HG03520 (cell line): ENCODE results near the gene MCUB.
A peak's percentile ranks its signal among the peaks of the same experiment; 100 is the strongest.
"Not testable (repeated sequence)": the region's sequence is repeated elsewhere in the genome, so short reads cannot be mapped to it uniquely, and the experiment has no call there.

Experiments
- ATAC-seq: cut with Tn5 transposase; IDR thresholded peaks from one replicate; pipeline ENCODE4 v1.9.1; 2021; ENCODE audit warnings: mild to moderate bottlenecking, moderate library complexity; ENCODE audit not compliant: unreplicated experiment

The MCUB gene

DNA sequence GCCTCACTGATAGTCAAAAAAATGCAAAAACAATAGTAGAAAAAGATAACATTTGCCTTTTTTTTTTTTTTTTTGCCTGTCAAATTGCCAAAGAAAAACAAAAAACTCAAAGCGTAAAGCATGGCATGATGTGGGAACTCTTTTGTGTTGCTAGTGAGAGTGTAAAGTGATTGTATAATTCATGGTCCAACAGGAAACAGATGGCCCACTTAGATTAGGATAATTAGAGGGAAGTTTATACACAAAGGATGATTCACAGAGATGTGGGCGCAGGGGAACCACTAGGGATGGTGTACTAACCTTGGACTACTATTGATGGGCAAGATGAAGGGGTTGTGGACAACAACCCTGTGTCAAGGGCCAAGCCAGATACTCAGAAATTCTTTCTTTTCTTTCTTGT lies 16.4 kb downstream of the MCUB start:
- ATAC-seq: no peak

DNA sequence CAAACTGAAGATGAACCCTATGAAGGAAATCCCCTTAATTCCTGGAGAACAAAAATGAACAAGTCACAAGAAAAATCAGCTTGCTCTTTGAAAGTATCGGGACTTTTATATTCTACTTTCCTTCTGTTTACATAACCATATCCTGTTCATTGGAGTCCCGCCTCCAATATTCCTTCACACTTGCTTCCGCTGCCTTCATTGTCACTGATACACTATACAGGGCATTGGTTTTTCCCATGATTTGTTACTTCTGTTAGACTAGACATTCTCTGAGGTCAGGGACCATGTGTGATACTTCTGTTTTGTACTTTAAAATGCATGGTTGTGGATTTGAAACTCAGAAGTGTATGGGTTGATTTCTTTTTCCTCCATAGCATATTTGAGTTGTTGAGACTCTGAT lies 18.8 kb downstream of the MCUB start:
- ATAC-seq: no peak

DNA sequence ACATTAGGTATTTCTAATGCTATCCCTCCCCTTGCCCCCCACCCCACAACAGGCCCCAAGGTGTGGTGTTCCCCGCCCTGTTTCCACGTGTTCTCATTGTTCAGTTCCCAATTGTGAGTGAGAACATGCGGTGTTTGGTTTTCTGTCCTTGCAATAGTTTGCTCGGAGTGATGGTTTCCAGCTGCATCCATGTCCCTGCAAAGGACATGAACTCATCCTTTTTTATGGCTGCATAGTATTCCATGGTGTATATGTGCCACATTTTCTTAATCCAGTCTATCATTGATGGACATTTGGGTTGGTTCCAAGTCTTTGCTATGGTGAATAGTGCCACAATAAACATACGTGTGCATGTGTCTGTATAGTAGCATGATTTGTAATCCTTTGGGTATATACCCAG lies 20.0 kb downstream of the MCUB start:
- ATAC-seq: not testable (repeated sequence)

DNA sequence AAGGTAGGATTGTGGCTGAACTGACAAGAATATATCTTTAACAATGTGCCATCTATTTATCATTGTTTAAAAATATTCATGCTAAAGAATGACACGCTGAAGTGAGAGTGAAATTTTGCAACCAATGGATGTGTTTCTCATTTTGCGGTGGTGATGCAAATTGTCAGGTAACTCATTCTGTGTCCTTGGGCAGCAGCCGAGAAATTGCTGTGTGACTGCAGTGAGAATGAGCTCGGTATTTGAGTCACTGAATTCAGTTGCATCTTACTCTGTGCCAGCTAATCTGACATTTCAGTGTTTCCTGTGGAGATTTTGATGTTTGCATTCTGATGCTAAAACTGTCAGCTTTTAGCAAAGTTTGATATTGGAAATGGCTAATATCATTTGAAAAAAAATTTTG lies 28.1 kb downstream of the MCUB start:
- ATAC-seq: peak; percentile 100

DNA sequence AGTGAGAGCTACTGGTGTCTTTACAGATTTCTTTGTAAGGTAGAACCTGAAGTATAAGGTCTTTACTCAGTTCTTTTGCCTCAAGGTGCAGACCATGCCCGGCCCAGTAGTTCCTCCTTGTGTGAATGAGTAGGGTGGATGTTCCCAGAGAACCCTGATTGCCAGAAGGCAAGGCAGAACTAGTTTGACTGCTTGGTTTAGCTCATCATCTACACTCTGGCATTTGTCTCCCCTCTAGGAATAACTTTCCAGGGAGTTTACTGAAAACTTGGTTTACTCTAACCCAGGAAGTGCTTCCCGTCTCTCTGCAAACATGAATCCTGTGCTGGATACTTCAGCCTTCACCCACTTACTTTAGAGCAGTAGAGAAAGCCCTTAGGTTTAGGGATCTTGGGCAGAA lies 29.1 kb downstream of the MCUB start:
- ATAC-seq: no peak

DNA sequence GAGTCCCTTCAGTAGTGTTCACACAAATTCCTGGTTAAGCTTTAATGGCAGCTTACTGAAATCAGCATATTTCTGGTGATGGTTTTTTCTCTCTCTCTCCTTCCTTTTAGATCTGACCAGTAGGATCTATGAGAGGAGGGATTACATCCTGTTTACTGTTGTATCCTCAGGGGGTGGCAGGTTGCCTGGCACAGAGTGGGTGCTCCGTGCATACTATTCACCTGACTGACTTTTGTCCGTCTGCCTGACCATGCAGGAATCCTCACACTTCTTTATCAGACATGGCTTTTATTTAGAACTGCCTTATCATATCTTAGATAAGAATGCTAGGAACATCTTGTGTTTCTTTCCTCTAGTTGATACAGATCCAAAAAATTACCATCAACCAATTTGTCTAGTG lies 29.6 kb downstream of the MCUB start:
- no peak for ATAC-seq

DNA sequence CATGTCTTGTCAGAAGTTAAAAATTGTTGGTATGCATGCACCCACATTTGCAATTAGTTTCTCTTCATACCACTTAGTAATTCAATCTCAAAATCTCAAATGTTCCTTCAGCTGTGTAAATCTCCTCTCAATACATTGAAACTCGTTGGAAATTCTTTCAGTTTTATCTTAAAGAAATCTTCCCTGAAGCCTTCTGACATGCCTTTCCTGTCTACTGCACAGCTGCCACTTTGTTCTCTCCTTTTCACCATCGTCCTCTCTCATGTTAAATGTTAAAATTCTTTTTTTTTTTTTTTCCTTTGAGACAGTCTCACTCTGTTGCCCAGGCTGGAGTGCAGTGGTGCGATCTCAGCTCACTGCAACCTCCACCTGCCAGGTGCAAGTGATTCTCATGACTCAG lies 30.9 kb downstream of the MCUB start:
- no peak for ATAC-seq

DNA sequence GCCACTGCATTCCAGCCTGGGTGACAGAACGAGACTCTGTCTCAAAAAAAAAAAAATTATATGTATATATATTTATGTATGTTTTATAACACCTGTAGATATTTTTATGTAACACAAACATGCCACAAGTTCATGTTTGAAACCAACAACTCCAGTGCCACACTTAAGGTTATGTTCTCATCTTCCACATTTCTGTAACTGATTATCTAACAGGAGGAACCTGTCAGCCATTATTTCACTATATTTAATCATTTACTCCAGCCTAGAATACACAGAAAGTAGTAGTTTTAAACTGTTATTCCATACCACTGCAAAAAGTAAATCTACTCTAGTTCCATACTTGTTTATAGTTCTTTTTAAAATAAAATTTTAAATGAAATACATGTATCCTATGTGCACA lies 32.3 kb downstream of the MCUB start:
- ATAC-seq: no peak

DNA sequence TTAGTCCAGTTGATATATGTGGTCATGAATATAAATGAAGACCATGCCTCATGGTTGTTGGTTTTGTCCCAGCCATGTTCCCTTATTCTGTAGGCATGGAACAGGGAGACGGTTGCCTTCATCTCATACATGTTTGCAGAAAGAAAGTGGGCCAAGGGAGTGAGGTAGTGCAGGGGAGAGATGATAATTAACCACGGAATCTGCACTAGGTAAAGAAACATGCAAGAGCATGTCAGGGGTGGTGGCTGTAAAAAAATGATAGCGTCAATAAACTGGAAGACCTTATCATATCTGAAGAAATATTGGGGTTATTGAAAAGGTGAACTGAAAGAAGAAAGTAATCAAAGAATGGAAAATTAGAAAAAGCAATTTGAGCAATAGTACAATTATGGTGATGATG lies 35.1 kb downstream of the MCUB start:
- ATAC-seq: not testable (repeated sequence)

DNA sequence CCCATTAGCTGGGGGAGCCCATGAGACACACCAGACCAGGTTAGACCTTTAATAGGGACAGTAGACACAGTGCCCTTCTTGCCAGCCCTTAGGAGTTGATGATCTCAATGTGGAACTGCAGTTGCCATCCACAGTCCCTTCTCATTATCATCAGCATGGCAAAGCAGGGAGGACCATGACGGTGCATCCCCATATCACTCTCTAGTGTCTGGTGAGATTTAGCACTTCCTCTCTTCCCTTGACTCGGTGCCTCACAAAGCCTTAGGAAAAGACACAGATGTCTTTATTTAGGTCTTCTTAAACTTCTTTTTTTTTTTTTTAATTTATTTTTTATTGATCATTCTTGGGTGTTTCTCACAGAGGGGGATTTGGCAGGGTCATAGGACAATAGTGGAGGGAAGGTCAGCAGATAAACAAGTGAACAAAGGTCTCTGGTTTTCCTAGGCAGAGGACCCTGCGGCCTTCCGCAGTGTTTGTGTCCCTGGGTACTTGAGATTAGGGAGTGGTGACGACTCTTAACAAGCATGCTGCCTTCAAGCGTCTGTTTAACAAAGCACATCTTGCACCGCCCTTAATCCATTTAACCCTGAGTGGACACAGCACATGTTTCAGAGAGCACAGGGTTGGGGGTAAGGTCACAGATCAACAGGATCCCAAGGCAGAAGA lies 36.5 kb downstream of the MCUB start:
- ATAC-seq: not testable (repeated sequence)

DNA sequence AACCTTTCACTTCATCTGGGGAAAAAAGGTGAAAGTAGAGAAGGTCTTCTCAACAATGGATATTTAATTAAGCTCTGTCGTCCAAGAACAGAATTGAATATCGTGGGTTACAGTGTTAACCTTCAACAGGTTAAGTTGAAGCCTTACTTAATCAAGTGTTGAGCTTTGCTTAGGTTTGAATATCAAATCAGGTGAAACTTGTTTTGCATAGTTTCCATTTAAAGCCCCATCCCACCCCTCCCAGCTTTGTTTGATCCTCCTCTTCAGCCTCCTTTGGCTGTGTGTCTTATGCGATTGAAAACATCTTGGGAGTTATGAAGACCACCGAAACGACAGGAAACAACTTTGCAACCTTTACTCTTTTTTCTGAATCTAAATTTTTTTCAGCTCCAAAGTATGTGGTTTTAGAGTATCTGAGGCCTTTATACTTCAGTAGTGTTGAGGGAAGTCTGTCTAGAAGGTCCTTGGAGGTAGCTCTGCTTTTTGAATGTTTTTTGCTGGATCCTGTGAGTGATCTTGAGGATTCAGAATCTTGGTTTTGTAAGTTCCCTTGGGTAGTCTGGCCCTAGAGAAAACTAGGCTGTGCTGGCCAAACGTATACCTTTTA lies 39.1 kb downstream of the MCUB start:
- no peak for ATAC-seq

DNA sequence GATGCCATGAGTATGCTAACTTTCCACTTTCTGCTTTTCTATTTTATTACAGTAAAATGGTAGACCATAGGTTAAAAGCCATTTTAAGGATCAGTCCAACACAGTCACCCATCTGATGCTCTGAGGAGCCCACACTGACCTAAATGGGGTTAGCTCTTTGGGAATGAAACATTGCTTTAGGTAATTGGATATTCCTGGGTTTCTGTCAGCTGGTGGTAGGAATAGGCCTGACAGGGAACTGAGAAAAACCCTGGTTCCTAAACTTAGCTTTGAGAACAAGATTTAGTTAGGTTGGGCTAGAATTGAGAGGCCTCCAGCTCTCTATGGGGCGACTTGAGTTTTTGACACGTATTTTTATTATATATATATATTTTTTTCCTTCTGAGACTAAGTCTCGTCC lies 40.4 kb downstream of the MCUB start:
- ATAC-seq: no peak

DNA sequence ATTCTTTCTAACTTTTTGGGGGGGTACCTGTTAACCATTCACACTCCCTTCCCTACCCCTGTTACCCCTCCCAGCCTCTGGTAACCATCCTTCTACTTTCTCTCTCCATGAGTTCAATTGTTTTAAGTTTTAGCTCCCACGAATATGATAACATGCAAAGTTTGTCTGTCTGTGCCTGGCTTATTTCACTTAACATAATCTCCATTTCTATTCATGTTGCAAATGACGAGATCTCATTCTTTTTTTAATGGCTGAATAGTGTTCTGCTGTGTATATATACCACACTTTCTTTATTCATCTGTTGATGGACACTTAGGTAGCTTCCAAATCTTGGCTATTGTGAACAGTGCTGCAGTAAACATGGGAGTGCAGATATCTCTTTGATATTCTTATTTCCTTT lies 41.3 kb downstream of the MCUB start:
- ATAC-seq: no peak

DNA sequence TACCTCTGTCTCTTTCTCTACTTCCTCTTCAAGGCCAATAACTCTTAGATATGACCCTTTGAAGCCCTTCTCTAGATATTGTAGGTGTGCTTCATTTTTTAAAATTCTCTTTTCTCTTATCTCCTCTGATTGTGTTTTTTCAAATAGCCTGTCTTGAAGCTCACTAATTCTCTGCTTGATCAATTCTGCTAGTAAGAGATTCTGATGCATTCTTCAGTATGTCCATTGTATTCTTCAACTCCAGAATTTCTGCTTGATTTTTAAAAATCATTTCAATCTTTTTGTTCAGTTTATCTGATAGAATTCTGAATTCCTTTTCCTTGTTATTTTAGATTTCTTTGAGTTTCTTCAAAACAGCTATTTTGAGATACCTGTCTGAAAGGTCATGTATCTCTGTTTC lies 47.9 kb downstream of the MCUB start:
- no peak for ATAC-seq

DNA sequence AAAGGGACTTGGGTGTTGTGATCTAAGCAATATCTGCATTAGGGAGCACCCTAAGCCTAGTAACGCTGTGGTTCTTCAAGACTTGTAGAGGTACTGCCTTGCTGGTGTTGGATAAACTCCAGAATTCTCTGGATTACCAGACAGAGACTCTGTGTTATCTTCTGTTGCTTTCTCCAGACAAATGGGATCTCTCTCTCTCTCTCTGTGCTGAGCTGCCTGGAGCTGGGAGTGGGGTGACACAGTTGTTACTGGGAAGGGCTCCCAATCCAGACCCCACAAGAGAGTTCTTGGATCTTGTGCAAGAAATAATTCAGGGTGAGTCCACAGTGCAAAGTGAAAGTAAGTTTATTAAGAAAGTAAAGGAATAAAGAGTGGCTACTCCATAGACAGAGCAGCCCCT lies 48.8 kb downstream of the MCUB start:
- no peak for ATAC-seq

DNA sequence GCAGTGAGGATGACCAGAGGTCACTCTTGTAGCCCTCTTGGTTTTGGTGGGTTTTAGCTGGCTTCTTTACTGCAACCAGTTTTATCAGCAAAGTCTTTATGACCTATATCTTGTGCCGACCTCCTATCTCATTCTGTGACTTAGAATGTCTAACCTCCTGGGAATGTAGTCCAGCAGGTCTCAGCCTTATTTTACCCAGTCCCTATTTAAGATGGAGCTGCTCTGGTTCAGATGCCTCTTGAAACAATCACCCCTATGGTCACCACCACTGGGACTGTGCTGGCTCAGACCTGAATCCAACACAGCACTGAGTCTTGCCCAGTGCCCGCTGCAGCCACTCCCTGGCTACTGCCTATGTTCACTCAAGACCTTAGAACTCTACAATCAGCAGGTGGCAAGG lies 49.4 kb downstream of the MCUB start:
- ATAC-seq: no peak

DNA sequence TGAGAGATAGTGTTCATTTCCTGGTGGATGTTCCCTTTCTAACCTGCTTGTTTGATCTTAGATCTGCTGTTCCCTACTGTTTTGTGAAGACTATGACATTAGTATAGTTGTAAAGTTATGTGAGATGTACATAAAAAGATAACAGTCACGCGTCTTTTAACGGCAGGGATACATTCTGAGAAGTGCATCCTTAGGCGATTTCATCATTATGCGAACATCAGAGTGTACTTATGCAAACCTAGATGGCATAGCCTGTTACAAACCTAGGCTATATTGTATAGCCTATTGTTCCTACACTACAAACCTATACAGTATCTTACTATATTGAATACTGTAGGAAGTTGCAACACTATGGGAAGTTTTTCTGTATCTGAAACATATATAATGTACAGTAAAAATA lies 50.4 kb downstream of the MCUB start:
- no peak for ATAC-seq

DNA sequence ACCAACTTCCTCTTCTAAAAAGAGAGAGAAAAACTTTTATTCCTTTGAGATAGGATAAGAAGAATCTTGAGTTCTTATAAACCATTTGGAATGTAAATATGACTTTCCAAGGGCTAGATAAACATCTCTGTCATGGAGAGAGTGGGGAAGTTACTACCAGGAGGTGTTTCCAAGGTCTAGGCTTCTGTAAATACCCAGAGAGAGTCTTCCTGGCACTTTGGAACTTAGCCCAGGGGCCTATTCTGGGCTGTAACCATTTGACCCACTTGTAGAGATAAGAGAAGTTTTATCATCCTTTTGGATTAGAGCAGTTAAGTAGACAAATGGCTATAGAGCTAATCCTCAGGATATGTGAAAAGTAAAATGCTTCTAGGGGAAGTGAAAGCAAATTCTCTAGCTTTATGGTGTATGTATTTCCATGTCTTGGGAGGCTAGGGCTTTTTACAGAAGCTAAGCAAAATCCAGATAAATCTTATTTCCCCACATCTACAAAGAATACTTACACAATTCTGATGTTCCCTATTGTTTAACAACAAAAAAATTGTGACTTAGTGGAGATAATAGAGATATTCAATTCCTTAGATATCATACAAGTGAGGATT lies 51.1 kb downstream of the MCUB start:
- ATAC-seq: no peak

DNA sequence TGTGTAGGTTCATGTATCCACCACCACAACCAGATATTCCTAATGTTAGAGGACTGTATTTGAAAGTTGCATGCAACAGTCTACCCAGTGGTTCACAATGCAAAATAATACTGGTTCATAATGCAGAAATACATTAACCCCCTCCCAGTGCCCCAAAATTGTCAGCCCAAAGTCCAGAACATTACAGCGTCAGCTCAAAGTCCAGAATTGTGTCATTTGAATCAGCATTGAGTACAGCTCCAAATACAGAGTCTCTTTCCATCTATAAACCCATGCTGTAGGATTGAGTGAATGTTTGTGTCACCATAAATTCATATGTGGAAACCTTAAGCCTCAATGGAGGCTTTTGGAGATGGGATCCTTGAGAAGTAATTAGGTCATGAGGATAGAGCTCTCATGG lies 54.0 kb downstream of the MCUB start:
- no peak for ATAC-seq

DNA sequence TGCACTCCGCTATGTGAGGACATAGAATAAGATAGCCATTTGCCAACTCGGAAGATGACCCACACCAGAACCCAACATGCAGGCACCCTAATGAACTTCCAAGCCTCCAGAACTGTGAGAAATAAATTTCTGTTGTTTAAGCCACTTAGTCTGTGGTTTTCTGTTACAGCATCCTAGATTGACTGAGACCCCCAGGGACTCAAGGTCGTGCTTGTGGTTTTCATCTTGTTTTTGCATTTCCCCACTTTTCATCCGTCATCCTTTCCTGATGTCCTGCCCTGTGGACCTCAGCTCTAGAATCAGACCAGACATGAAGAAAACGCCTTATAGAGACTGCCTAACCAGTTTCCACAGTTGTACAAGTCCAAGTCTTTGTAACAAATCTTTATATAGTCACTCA lies 54.4 kb downstream of the MCUB start:
- ATAC-seq: no peak

DNA sequence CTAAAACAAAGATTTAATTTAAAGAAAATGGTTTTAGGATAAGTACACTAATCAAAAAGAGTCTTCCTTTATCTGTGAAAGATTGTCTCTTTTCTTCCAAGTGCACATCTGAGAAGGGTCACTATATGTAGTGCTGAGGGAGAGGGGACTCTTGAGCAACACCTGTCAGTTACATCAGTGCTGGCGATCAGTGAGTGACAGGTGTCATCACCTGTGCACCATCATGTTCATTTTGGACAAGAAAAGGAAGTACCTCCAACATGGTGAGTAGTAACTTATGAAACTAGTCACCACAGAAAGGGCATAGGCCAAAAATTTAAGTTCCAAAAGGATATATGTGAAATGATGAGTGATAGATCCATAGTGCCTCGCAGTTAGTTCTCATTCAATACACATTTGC lies 55.7 kb downstream of the MCUB start:
- no peak for ATAC-seq

DNA sequence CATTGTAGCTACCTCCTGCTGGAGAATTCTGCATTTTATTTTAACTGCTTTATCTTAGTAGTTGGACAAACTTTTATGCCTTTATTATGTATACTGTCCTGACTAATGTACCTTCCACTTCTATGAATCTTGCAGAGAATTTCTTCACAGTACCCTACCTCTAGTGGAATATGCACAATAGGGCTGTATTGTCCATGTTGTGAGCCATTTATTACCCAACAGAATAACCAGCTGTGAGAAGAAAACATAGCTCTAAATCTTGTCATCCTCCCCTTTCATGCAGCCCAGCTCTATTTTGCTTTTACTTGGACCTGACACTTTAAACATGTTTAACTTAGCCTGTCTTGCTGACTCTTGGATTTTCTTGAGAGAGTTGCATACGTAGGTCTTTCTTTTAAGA lies 56.2 kb downstream of the MCUB start:
- ATAC-seq: no peak

DNA sequence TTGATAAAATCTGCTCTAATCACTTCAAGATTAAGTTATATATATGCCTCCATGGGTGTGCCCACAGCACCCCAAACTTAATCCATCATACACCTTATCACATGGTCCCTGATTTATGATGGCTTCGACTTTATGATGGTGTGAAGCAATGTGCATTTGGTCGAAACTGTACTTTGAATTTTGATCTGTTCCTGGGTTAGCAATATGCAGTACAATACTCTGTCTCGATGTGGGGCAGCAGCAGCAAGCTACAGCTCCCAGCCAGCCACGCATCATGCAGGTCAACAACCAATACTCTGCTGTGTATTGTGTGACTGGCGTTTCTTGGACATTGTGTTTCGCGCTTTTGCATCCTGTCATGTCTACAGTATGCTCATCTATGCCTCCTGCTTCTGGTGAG lies 62.6 kb downstream of the MCUB start:
- no peak for ATAC-seq
